ENCODE measurements around the gene LSM14A.

GRCh38 chr19:34178274-34178610 is 5.9 kb downstream of the LSM14A start:
- TF ChIP-seq, protein P1, sequence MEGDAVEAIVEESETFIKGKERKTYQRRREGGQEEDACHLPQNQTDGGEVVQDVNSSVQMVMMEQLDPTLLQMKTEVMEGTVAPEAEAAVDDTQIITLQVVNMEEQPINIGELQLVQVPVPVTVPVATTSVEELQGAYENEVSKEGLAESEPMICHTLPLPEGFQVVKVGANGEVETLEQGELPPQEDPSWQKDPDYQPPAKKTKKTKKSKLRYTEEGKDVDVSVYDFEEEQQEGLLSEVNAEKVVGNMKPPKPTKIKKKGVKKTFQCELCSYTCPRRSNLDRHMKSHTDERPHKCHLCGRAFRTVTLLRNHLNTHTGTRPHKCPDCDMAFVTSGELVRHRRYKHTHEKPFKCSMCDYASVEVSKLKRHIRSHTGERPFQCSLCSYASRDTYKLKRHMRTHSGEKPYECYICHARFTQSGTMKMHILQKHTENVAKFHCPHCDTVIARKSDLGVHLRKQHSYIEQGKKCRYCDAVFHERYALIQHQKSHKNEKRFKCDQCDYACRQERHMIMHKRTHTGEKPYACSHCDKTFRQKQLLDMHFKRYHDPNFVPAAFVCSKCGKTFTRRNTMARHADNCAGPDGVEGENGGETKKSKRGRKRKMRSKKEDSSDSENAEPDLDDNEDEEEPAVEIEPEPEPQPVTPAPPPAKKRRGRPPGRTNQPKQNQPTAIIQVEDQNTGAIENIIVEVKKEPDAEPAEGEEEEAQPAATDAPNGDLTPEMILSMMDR (conservative IDR thresholded peaks at IDR 0.05; ENCODE audit: low read length), result no peak
- TF ChIP-seq EZH2phosphoT487 (IDR thresholded peaks at IDR 0.05; ENCODE audit: borderline replicate concordance), result no peak
